Peyer's patch (tissue), 4 donors: Measurements from ENCODE around the gene C15orf39. TPM values are rescaled to one million over a fixed set of nuclear protein-coding genes. Genes with fewer than 3 reads are reported as not detected.

Experiments used
- DNase-seq, 3 donors: peaks; one replicate each; pipeline ENCODE4 v3.0.0-alpha.2; 2017 to 2019
- H3K27ac ChIP-seq, 4 donors: fragments of 200-600 bp; sonication (generic); one replicate each; pipeline ENCODE4 v1.5.1; 2016 to 2019
- H3K27me3 ChIP-seq, 2 donors: fragments of 200-600 bp; sonication (generic); one replicate each; pipeline ENCODE4 v1.5.1; 2019
- H3K36me3 ChIP-seq, 3 donors: fragments of 200-600 bp; sonication (generic); one replicate each; pipeline ENCODE4 v1.5.1; 2016 to 2019
- H3K4me1 ChIP-seq, 4 donors: fragments of 200-600 bp; sonication (generic); one replicate each; pipeline ENCODE4 v1.5.1; 2016 to 2019
- H3K4me3 ChIP-seq, 4 donors: fragments of 200-600 bp; sonication (generic); 1 replicate in 3 of 4; 2 replicates in 1 of 4; pipeline ENCODE4 v1.5.1; 2016 to 2019; ENCODE audit warnings: mild to moderate bottlenecking in 1 of 4
- H3K9me3 ChIP-seq, 4 donors: fragments of 200-600 bp; sonication (generic); one replicate each; pipeline ENCODE4 v1.5.1; 2016 to 2019; ENCODE audit warnings: mild to moderate bottlenecking in 1 of 4
- CTCF ChIP-seq, 6 experiments: fragments of 450-650 bp in 4 of 6; fragments of 200-600 bp in 2 of 6; sonication (generic) in 1 of 6; IDR thresholded peaks; one replicate each; pipeline ENCODE4 v1.5.1; 2017 to 2019; ENCODE audit warnings: antibody characterized with exemption in 6 of 6, mild to moderate bottlenecking in 3 of 6, moderate library complexity in 1 of 6
- POLR2A ChIP-seq, 2 donors: fragments of 450-650 bp; IDR thresholded peaks; one replicate each; pipeline ENCODE4 v1.5.1; 2017; ENCODE audit warnings: antibody characterized with exemption in 2 of 2, mild to moderate bottlenecking in 2 of 2, moderate library complexity in 2 of 2
- total RNA-seq, 4 donors: library from RNA; depleted of rRNA; stranded (reverse); fragments of >200 nt; gene quantifications; one replicate each; pipeline ENCODE4 v1.1.0, GENCODE V29; 2016

Gene C15orf39
- total RNA-seq, 4 donors from 2014 or later, result 13.1 to 31.9 (median 26.7) TPM

- Histone ChIP-seq H3K9me3 (no peaks in the 10 kb centered on the region), H3K4me3 (no peak overlapping the region), H3K4me1 (peaks cover 0 to 22% (median 3%) of the 10 kb centered on the region in 4 donors), H3K27me3 (no peaks in the 10 kb centered on the region), H3K27ac (no peak overlapping the region), H3K36me3 (no peaks in the 10 kb centered on the region)
- no peak for DNase-seq
- TF ChIP-seq POLR2A (IDR thresholded peaks at IDR 0.05) (no peak), CTCF (IDR thresholded peaks at IDR 0.05) (no peak)
These were observed 6.4 kb upstream of the C15orf39 start for GRCh38 chr15:75195122-75195765.

GRCh38 chr15:75195766-75196241 lies 5.9 kb upstream of the C15orf39 start:
- no peaks in the 10 kb centered on the region for H3K27me3 ChIP-seq
- no peak for TF ChIP-seq POLR2A (IDR thresholded peaks at IDR 0.05)
- no peak for TF ChIP-seq CTCF (IDR thresholded peaks at IDR 0.05)
- H3K4me1 ChIP-seq, result peaks cover 4 to 28% (median 6%) of the 10 kb centered on the region in 4 donors
- H3K27ac ChIP-seq, result no peak overlapping the region
- no peaks in the 10 kb centered on the region for H3K36me3 ChIP-seq
- DNase-seq, result no peak
- H3K9me3 ChIP-seq, result no peaks in the 10 kb centered on the region
- H3K4me3 ChIP-seq, result no peak overlapping the region

- no peak overlapping the region for H3K27ac ChIP-seq
These were observed 4.5 kb upstream of the C15orf39 start for GRCh38 chr15:75197062-75197630.

GRCh38 chr15:75198560-75199356 lies 2.9 kb upstream of the C15orf39 start:
- Histone ChIP-seq H3K27ac (peak overlapping the region in 1 of 4 donors; percentile 90), H3K36me3 (no peaks in the 10 kb centered on the region), H3K27me3 (no peaks in the 10 kb centered on the region), H3K4me3 (no peak overlapping the region), H3K9me3 (no peaks in the 10 kb centered on the region), H3K4me1 (peaks cover 7 to 42% (median 17%) of the 10 kb centered on the region in 4 donors)
- no peak for TF ChIP-seq CTCF (IDR thresholded peaks at IDR 0.05)
- peak in 1 of 2 donors; percentile 29 for TF ChIP-seq POLR2A (IDR thresholded peaks at IDR 0.05)
- DNase-seq, result peak in 1 of 3 donors; percentile 61

More at GRCh38 chr15:75197062-75197630, 4.5 kb upstream of the C15orf39 start:
- no peak overlapping the region for H3K4me3 ChIP-seq
- no peaks in the 10 kb centered on the region for H3K27me3 ChIP-seq
- no peaks in the 10 kb centered on the region for H3K9me3 ChIP-seq
- H3K36me3 ChIP-seq, result no peaks in the 10 kb centered on the region
- peaks cover 6 to 33% (median 14%) of the 10 kb centered on the region in 4 donors for H3K4me1 ChIP-seq
- TF ChIP-seq CTCF (IDR thresholded peaks at IDR 0.05) (no peak), POLR2A (IDR thresholded peaks at IDR 0.05) (no peak)
- no peak for DNase-seq

DNA sequence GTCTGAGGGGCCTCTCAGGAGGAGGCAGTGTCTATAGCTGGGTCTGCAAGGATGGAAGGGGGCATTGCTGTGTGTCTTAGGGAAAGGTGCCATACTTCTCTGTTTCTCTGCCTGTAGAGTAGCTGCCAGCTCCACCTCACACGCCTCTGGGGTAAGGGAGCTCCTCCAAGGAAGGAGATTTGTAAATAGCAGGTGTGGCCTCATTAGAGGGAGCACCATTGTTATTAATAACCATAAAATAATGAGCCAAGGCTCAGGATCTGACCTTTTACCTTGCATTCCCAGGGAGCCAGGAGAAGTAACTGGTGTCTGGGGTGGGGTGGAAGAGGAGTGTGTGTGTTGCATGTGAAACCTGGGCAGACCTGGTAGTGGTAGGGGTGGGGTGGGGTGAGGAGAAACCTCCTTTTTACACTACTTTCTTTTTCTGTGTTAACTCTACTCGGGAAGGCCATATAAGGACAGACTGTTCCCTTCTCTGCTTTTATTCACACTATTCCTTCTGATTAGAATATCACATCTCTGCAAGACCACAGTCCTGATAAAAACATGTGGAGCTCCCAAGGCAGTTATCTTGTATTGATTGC lies 2.2 kb upstream of the C15orf39 start:
- Histone ChIP-seq H3K4me3 (no peak overlapping the region), H3K27me3 (no peaks in the 10 kb centered on the region), H3K9me3 (no peaks in the 10 kb centered on the region), H3K27ac (peak overlapping the region in 1 of 4 donors; percentile 90), H3K36me3 (no peaks in the 10 kb centered on the region), H3K4me1 (peaks cover 11 to 49% (median 22%) of the 10 kb centered on the region in 4 donors)
- TF ChIP-seq CTCF (IDR thresholded peaks at IDR 0.05) (no peak), POLR2A (IDR thresholded peaks at IDR 0.05) (no peak)
- DNase-seq, result no peak
